HepG2 (cell line): ENCODE measurements around the gene CFI. TPM values are rescaled to one million over a fixed set of nuclear protein-coding genes. Genes with fewer than 3 reads are reported as not detected.

Experiments used
- ATAC-seq: fragments of 200-7000 bp; cut with Tn5 transposase; 3 replicates; pipeline ENCODE4 v1.9.1; 2020; ENCODE audit warnings: mild to moderate bottlenecking, moderate library complexity
- BruUV-seq: library from RNA; stranded (reverse); fragments of 400-500 nt; replicated peaks from 2 replicates; lab custom pipeline; 2021; lab: Mats Ljungman, UMichigan
- CTCF ChIA-PET: fragments of 300-600 bp; formaldehyde crosslinking; extraction: SDS; loops from one replicate; lab custom pipeline; 2021; ENCODE audit warnings: low total read pairs, inconsistent platforms, low intra/inter-chr PET ratio; lab: Yijun Ruan, JAX
- POLR2A ChIA-PET: fragments of 350-600 bp; sonication (Branson Sonifier 250); formaldehyde crosslinking; loops from one replicate; lab custom pipeline; 2020; ENCODE audit warnings: antibody characterized with exemption, inconsistent platforms; lab: Yijun Ruan, JAX
- DNase-seq: peaks from one replicate; pipeline ENCODE4 v3.0.0-alpha.2; 2015; ENCODE audit warnings: low spot score
- FAIRE-seq: peaks from 3 replicates; lab custom pipeline; 2011; peaks lifted over from hg19 to GRCh38; lab: Jason Lieb, UNC
- H2AFZ ChIP-seq: one replicate; pipeline ENCODE4 v1.6.1; 2011; ENCODE audit warnings: low read length, inconsistent platforms
- H3K27ac ChIP-seq: fragments of 300-600 bp; 3 replicates; pipeline ENCODE4 v1.8.0; 2011; ENCODE audit warnings: mixed run types, mild to moderate bottlenecking, mixed read lengths, low read length, inconsistent platforms; ENCODE audit not compliant: insufficient read depth; ENCODE audit errors: extremely low read length
- H3K27me3 ChIP-seq, 2 experiments: fragments of 200-600 bp in 1 of 2; 2 replicates in 1 of 2; 3 replicates in 1 of 2; pipeline versions ENCODE4 v1.6.0 to v1.8.0; 2011; ENCODE audit warnings: low read length in 2 of 2, mild to moderate bottlenecking in 2 of 2, moderate library complexity in 2 of 2, inconsistent platforms in 1 of 2; ENCODE audit not compliant: insufficient read depth in 2 of 2, control insufficient read depth in 1 of 2
- H3K36me3 ChIP-seq, 2 experiments: fragments of 200-600 bp in 1 of 2; replicated peaks in 1 of 2; 2 replicates in 1 of 2; 3 replicates in 1 of 2; pipeline versions ENCODE4 v1.5.1 to v1.8.0; 2011; ENCODE audit warnings: low read length in 2 of 2, inconsistent platforms in 1 of 2; ENCODE audit not compliant: insufficient read depth in 2 of 2, control insufficient read depth in 1 of 2
- H3K4me1 ChIP-seq: 2 replicates; pipeline ENCODE4 v1.5.1; 2012; ENCODE audit warnings: low read length, inconsistent platforms; ENCODE audit not compliant: insufficient read depth
- H3K4me2 ChIP-seq: 2 replicates; pipeline ENCODE4 v1.6.0; 2011; ENCODE audit warnings: low read depth, low read length, inconsistent platforms
- H3K4me3 ChIP-seq, 3 experiments: fragments of 200-600 bp in 1 of 3; sonication (generic), shearing (Covaris generic) in 1 of 3; replicated peaks in 1 of 3; 2 replicates each; pipeline ENCODE4 v1.5.1; 2011 to 2016; ENCODE audit warnings: low read length in 3 of 3, inconsistent platforms in 2 of 3, low read depth in 2 of 3, mild to moderate bottlenecking in 2 of 3, control low read depth in 1 of 3, mixed read lengths in 1 of 3; ENCODE audit not compliant: insufficient read depth in 1 of 3
- H3K79me2 ChIP-seq: one replicate; pipeline ENCODE4 v1.6.1; 2011; ENCODE audit warnings: low read length, inconsistent platforms; ENCODE audit not compliant: insufficient read depth
- H3K9ac ChIP-seq: 2 replicates; pipeline ENCODE4 v1.6.0; 2011; ENCODE audit warnings: mild to moderate bottlenecking, low read depth, low read length, inconsistent platforms; ENCODE audit not compliant: insufficient read depth
- H3K9me3 ChIP-seq: 2 replicates; pipeline ENCODE4 v1.5.1; 2012; ENCODE audit warnings: mild to moderate bottlenecking, low read length
- H4K20me1 ChIP-seq: 2 replicates; pipeline ENCODE4 v1.6.0; 2011; ENCODE audit warnings: inconsistent platforms, mild to moderate bottlenecking, low read length, moderate library complexity; ENCODE audit not compliant: insufficient read depth
- CBFB ChIP-seq: sonication (generic); formaldehyde crosslinking; IDR thresholded peaks from 2 replicates; pipeline ENCODE4 v1.4.0; 2020; ENCODE audit warnings: missing genetic modification reagents
- CREBL2 ChIP-seq: sonication (generic); formaldehyde crosslinking; IDR thresholded peaks from 2 replicates; pipeline ENCODE4 v1.8.1; 2023; ENCODE audit warnings: missing genetic modification reagents, mild to moderate bottlenecking, borderline replicate concordance
- JARID2 ChIP-seq: sonication (generic); formaldehyde crosslinking; IDR thresholded peaks from 2 replicates; pipeline ENCODE4 v1.8.1; 2023; ENCODE audit warnings: missing genetic modification reagents, inconsistent platforms; ENCODE audit not compliant: insufficient replicate concordance
- MTF2 ChIP-seq: sonication (generic); formaldehyde crosslinking; IDR thresholded peaks from 2 replicates; pipeline ENCODE4 v1.5.0; 2020; ENCODE audit warnings: missing genetic modification reagents, borderline replicate concordance
- POLR2A ChIP-seq, 2 experiments: IDR thresholded peaks; 2 replicates each; pipeline ENCODE4 v1.6.1; 2011; ENCODE audit warnings: low read depth in 2 of 2, low read length in 2 of 2, mild to moderate bottlenecking in 1 of 2, moderate library complexity in 1 of 2; ENCODE audit not compliant: insufficient read depth in 1 of 2
- SIX1 ChIP-seq: sonication (generic); formaldehyde crosslinking; IDR thresholded peaks from 2 replicates; pipeline ENCODE4 v1.4.0; 2020; ENCODE audit warnings: missing genetic modification reagents, borderline replicate concordance
- STAT5B ChIP-seq: sonication (generic); formaldehyde crosslinking; IDR thresholded peaks from 2 replicates; pipeline ENCODE4 v1.4.0; 2020; ENCODE audit warnings: missing genetic modification reagents
- TBX2 ChIP-seq: sonication (generic); formaldehyde crosslinking; IDR thresholded peaks from 2 replicates; pipeline ENCODE4 v1.5.0; 2020; ENCODE audit warnings: missing genetic modification reagents, mild to moderate bottlenecking, borderline replicate concordance
- TERF1 ChIP-seq: sonication (generic); formaldehyde crosslinking; IDR thresholded peaks from 2 replicates; pipeline ENCODE4 v1.8.0; 2022; ENCODE audit warnings: mild to moderate bottlenecking, missing genetic modification reagents, moderate library complexity
- ZBED4 ChIP-seq: sonication (generic); formaldehyde crosslinking; IDR thresholded peaks from 2 replicates; pipeline ENCODE4 v1.4.0; 2020; ENCODE audit warnings: missing genetic modification reagents, borderline replicate concordance
- ZNF432 ChIP-seq: sonication (generic); formaldehyde crosslinking; IDR thresholded peaks from 2 replicates; pipeline ENCODE4 v1.5.0; 2020; ENCODE audit warnings: missing genetic modification reagents, mild to moderate bottlenecking, borderline replicate concordance
- ZNF446 ChIP-seq: sonication (generic); formaldehyde crosslinking; IDR thresholded peaks from 2 replicates; pipeline ENCODE4 v1.5.0; 2020; ENCODE audit warnings: mild to moderate bottlenecking, missing genetic modification reagents
- ZNF749 ChIP-seq: sonication (generic); formaldehyde crosslinking; IDR thresholded peaks from 2 replicates; pipeline ENCODE4 v1.8.0; 2022; ENCODE audit warnings: mild to moderate bottlenecking, missing genetic modification reagents, moderate library complexity, borderline replicate concordance
- ZNF776 ChIP-seq: sonication (generic); formaldehyde crosslinking; IDR thresholded peaks from 2 replicates; pipeline ENCODE4 v1.4.0; 2020; ENCODE audit warnings: mild to moderate bottlenecking, missing genetic modification reagents
- WGBS: methylation state at CpG from one replicate; pipeline ENCODE4 v1.1.6; 2017; ENCODE audit warnings: low lambda C conversion rate; 5-methylcytosine and 5-hydroxymethylcytosine counted together
- in situ Hi-C: cut with HindIII; loops from 2 replicates; pipeline ENCODE4 v1.10.0; 2017; ENCODE audit warnings: low pct_unique_long_range_greater_than_20kb; ENCODE audit not compliant: extremely low pct_ligation_motif_present
- intact Hi-C: fragments of 100-400 bp; cut with micrococcal nuclease; formaldehyde crosslinking; loops from one replicate; pipeline ENCODE4 v1.10.0; 2022; ENCODE audit not compliant: unreplicated experiment
- polyA plus RNA-seq, 8 experiments: library from polyadenylated mRNA; depleted of rRNA in 3 of 8; stranded (reverse) in 7 of 8; unstranded in 1 of 8; fragments of >200 nt; fragmentation: Illumina TruSeq in 4 of 8; extraction: Trizol in 4 of 8; gene quantifications; 2 replicates each; pipeline versions ENCODE4 v1.2.1 to v1.2.3, GENCODE V29; 2011 to 2016; ENCODE audit warnings: low read depth in 4 of 8, missing spikeins in 1 of 8, mixed read lengths in 1 of 8; ENCODE audit not compliant: insufficient read depth in 1 of 8
- total RNA-seq, 5 experiments: library from RNA; depleted of rRNA; stranded (reverse); fragments of >200 nt; fragmentation: Illumina TruSeq; extraction: Trizol; gene quantifications; 2 replicates each; pipeline ENCODE4 v1.2.3, GENCODE V29; 2016; ENCODE audit warnings: low read depth in 1 of 5
- TF ChIP-seq, protein P1 (sequence below): IDR thresholded peaks from 2 replicates; pipeline ENCODE4 v1.6.1; 2016; ENCODE audit warnings: low read depth
- TF ChIP-seq, protein P2 (sequence below): sonication (generic); formaldehyde crosslinking; IDR thresholded peaks from 2 replicates; pipeline ENCODE4 v1.8.1; 2022; ENCODE audit warnings: mild to moderate bottlenecking, missing genetic modification reagents

The CFI gene
- total and polyA plus RNA-seq, 2 of the 13 experiments (the other 11 are each of a cell fraction or from before 2014, with no cell fraction given) = 284 to 337 TPM

- FAIRE-seq (no peak), ATAC-seq (no peak), DNase-seq (no peak)
- ChIA-PET POLR2A (no interaction called here), CTCF (no interaction called here)
- Histone ChIP-seq H3K27me3 (no peaks in the 10 kb centered on the region; a peak in 1 of 5 replicates), H3K36me3 (peaks cover 0 to 26% of the 10 kb centered on the region in 2 experiments; a peak in 3 of 5 replicates), H3K4me3 (no peak overlapping the region), H3K9me3 (no peaks in the 10 kb centered on the region), H3K4me1 (peaks cover 7% of the 10 kb centered on the region), H3K27ac (no peak overlapping the region), H3K9ac (no peak overlapping the region), H3K79me2 (peaks cover 12% of the 10 kb centered on the region), H2AFZ (no peak overlapping the region), H4K20me1 (no peaks in the 10 kb centered on the region), H3K4me2 (no peak overlapping the region)
- in situ Hi-C loops = loop anchor here (5.0 kb wide), 1 partner anchor 56 kb away; no protein-coding TSS in a partner anchor
- BruUV-seq = no TSS peak
- intact Hi-C loops = no loop called here
- 93% methylated on average over 1 of the region's 1 CpG for WGBS
- TF ChIP-seq CBFB (no peak), ZNF446 (CRISPR knock-in tag) (no peak), JARID2 (no peak), STAT5B (CRISPR knock-in tag) (no peak), CREBL2 (CRISPR knock-in tag) (no peak), ZNF776 (CRISPR knock-in tag) (no peak), SIX1 (CRISPR knock-in tag) (no peak), ZBED4 (CRISPR knock-in tag) (no peak), POLR2A (IDR thresholded peaks at IDR 0.05; ENCODE audit: insufficient read depth in 1 of 2, low read depth in 2 of 2, low read length in 2 of 2) (no peak), ZNF432 (no peak), ZNF749 (CRISPR knock-in tag) (no peak), MTF2 (CRISPR knock-in tag) (no peak), TERF1 (CRISPR knock-in tag) (no peak), TBX2 (CRISPR knock-in tag) (no peak)
- TF ChIP-seq, protein P1, sequence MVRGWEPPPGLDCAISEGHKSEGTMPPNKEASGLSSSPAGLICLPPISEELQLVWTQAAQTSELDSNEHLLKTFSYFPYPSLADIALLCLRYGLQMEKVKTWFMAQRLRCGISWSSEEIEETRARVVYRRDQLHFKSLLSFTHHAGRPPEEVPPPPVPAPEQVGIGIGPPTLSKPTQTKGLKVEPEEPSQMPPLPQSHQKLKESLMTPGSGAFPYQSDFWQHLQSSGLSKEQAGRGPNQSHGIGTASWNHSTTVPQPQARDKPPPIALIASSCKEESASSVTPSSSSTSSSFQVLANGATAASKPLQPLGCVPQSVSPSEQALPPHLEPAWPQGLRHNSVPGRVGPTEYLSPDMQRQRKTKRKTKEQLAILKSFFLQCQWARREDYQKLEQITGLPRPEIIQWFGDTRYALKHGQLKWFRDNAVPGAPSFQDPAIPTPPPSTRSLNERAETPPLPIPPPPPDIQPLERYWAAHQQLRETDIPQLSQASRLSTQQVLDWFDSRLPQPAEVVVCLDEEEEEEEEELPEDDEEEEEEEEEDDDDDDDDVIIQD (CRISPR knock-in tag) = no peak
- TF ChIP-seq, protein P2, sequence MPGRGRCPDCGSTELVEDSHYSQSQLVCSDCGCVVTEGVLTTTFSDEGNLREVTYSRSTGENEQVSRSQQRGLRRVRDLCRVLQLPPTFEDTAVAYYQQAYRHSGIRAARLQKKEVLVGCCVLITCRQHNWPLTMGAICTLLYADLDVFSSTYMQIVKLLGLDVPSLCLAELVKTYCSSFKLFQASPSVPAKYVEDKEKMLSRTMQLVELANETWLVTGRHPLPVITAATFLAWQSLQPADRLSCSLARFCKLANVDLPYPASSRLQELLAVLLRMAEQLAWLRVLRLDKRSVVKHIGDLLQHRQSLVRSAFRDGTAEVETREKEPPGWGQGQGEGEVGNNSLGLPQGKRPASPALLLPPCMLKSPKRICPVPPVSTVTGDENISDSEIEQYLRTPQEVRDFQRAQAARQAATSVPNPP = no peak
Measured at GRCh38 chr4:109718759-109719158, 83.0 kb downstream of the CFI start.
